Endothelial cell of umbilical vein (primary cell): ENCODE measurements around the gene MYO1F. TPM values are rescaled to one million over a fixed set of nuclear protein-coding genes. Genes with fewer than 3 reads are reported as not detected.

Source experiments
- BruUV-seq: library from RNA; stranded (reverse); fragments of 400-500 nt; replicated peaks from 2 replicates; lab custom pipeline; 2021; lab: Mats Ljungman, UMichigan
- CTCF ChIA-PET: fragments of 300-600, 350-600 bp; sonication (Branson Sonifier 250); formaldehyde crosslinking; loops from one replicate; lab custom pipeline; 2021; ENCODE audit warnings: antibody characterized with exemption, inconsistent platforms; lab: Charles Lee
- POLR2A ChIA-PET: fragments of 300-600, 350-600 bp; sonication (Branson Sonifier 250); formaldehyde crosslinking; loops from one replicate; lab custom pipeline; 2021; ENCODE audit warnings: antibody characterized with exemption, inconsistent platforms; lab: Charles Lee
- DNase-seq: peaks from one replicate; pipeline ENCODE4 v3.0.0-alpha.2; 2011; ENCODE audit warnings: low read depth, low spot score
- FAIRE-seq: peaks from 2 replicates; lab custom pipeline; 2011; peaks lifted over from hg19 to GRCh38; lab: Jason Lieb, UNC
- H2AFZ ChIP-seq: 2 replicates; pipeline ENCODE4 v1.6.0; 2012; ENCODE audit warnings: low read depth, low read length, control low read depth, inconsistent platforms
- H3K27ac ChIP-seq: 2 replicates; pipeline ENCODE4 v1.5.1; 2011; ENCODE audit warnings: low read depth, mild to moderate bottlenecking, control low read depth, low read length, moderate library complexity; ENCODE audit not compliant: insufficient read depth
- H3K27me3 ChIP-seq, 2 experiments: 2 replicates each; pipeline versions ENCODE4 v1.6.0 to v1.6.1; 2011; ENCODE audit warnings: low read length in 2 of 2, mixed read lengths in 1 of 2; ENCODE audit not compliant: control insufficient read depth in 2 of 2, insufficient read depth in 2 of 2
- H3K36me3 ChIP-seq, 2 experiments: 2 replicates in 1 of 2; 3 replicates in 1 of 2; pipeline ENCODE4 v1.5.1; 2011; ENCODE audit warnings: low read length in 2 of 2, mild to moderate bottlenecking in 1 of 2, moderate library complexity in 1 of 2; ENCODE audit not compliant: control insufficient read depth in 2 of 2, insufficient read depth in 2 of 2; ENCODE audit errors: extremely low read depth in 1 of 2
- H3K4me1 ChIP-seq: 3 replicates; pipeline ENCODE4 v1.5.1; 2011; ENCODE audit warnings: mild to moderate bottlenecking, low read length; ENCODE audit not compliant: control insufficient read depth, insufficient read depth; ENCODE audit errors: extremely low read depth
- H3K4me2 ChIP-seq: 2 replicates; pipeline ENCODE4 v1.6.1; 2011; ENCODE audit warnings: low read length, control low read depth, mixed read lengths; ENCODE audit not compliant: insufficient read depth
- H3K4me3 ChIP-seq, 3 experiments: fragments of 200-600 bp in 1 of 3; sonication (generic), shearing (Covaris generic) in 1 of 3; replicated peaks in 1 of 3; 2 replicates each; pipeline ENCODE4 v1.5.1; 2011 to 2016; ENCODE audit warnings: control low read depth in 3 of 3, low read length in 3 of 3, mild to moderate bottlenecking in 2 of 3, inconsistent platforms in 1 of 3, low read depth in 1 of 3, moderate library complexity in 1 of 3; ENCODE audit not compliant: insufficient read depth in 1 of 3
- H3K79me2 ChIP-seq: 2 replicates; pipeline ENCODE4 v1.6.0; 2012; ENCODE audit warnings: low read length, inconsistent platforms; ENCODE audit not compliant: control insufficient read depth, insufficient read depth
- H3K9ac ChIP-seq: replicated peaks from 2 replicates; pipeline ENCODE3; 2011; ENCODE audit warnings: low read length, control low read depth; ENCODE audit not compliant: insufficient read depth; ENCODE audit errors: extremely low read depth
- H3K9me1 ChIP-seq: replicated peaks from 3 replicates; pipeline ENCODE4 v1.6.0; 2011; ENCODE audit warnings: mild to moderate bottlenecking, low read length; ENCODE audit not compliant: control insufficient read depth, insufficient read depth; ENCODE audit errors: extremely low read depth
- H3K9me3 ChIP-seq: replicated peaks from 2 replicates; pipeline ENCODE4 v1.5.1; 2012; ENCODE audit warnings: low read length, inconsistent platforms; ENCODE audit not compliant: control insufficient read depth, insufficient read depth
- H4K20me1 ChIP-seq: replicated peaks from 2 replicates; pipeline ENCODE3; 2011; ENCODE audit warnings: mild to moderate bottlenecking, low read length; ENCODE audit not compliant: control insufficient read depth, insufficient read depth; ENCODE audit errors: extremely low read depth
- EZH2 ChIP-seq: IDR thresholded peaks from 2 replicates; pipeline ENCODE4 v1.6.1; 2012; ENCODE audit warnings: borderline replicate concordance, low read depth, mild to moderate bottlenecking, moderate library complexity, low read length, inconsistent platforms; ENCODE audit not compliant: severe bottlenecking
- FOS ChIP-seq: IDR thresholded peaks from 2 replicates; pipeline ENCODE4 v1.6.1; 2011; ENCODE audit warnings: mild to moderate bottlenecking, low read length, moderate library complexity, borderline replicate concordance; ENCODE audit not compliant: insufficient read depth
- GATA2 ChIP-seq: IDR thresholded peaks from 2 replicates; pipeline ENCODE4 v1.7.0; 2011; ENCODE audit warnings: low read depth, mild to moderate bottlenecking, moderate library complexity, mixed read lengths, low read length; ENCODE audit not compliant: insufficient read length, insufficient read depth
- JUN ChIP-seq: IDR thresholded peaks from 2 replicates; pipeline ENCODE4 v1.6.1; 2011; ENCODE audit warnings: borderline replicate concordance, low read depth; ENCODE audit not compliant: insufficient read length, insufficient read depth
- MYC ChIP-seq: IDR thresholded peaks from one replicate; pipeline ENCODE4 v1.6.1; 2011; ENCODE audit warnings: mild to moderate bottlenecking, low read depth, low read length
- POLR2A ChIP-seq: IDR thresholded peaks from 2 replicates; pipeline ENCODE4 v1.6.1; 2012; ENCODE audit warnings: low read depth, mild to moderate bottlenecking, control low read depth, low read length
- POLR2AphosphoS5 ChIP-seq: IDR thresholded peaks from 2 replicates; pipeline ENCODE4 v1.6.1; 2012; ENCODE audit warnings: low read depth, mild to moderate bottlenecking, control low read depth, low read length, moderate library complexity; ENCODE audit not compliant: insufficient read depth
- dilution Hi-C: fragments of 300-500 bp; cut with MboI; formaldehyde crosslinking; loops from one replicate; pipeline ENCODE4 v1.15.0; 2019; ENCODE audit warnings: low sequenced_read_pairs; ENCODE audit not compliant: extremely low pct_ligation_motif_present
- intact Hi-C: fragments of 100-400 bp; cut with micrococcal nuclease; formaldehyde crosslinking; loops from one replicate; pipeline ENCODE4 v1.10.0; 2022
- polyA plus RNA-seq, 4 experiments: library from polyadenylated mRNA; depleted of rRNA in 3 of 4; stranded (reverse) in 3 of 4; unstranded in 1 of 4; fragments of >200 nt; gene quantifications; 2 replicates each; pipeline versions ENCODE4 v1.2.1 to v1.2.3, GENCODE V29; 2011 to 2012; ENCODE audit warnings: missing spikeins in 1 of 4
- total RNA-seq: library from RNA; stranded (reverse); gene quantifications from 2 replicates; pipeline ENCODE4 v1.2.3, GENCODE V29; 2021
- TF ChIP-seq, protein P1 (sequence below), 2 donors: IDR thresholded peaks; 1 replicate in 1 of 2; 2 replicates in 1 of 2; pipeline ENCODE4 v1.5.1; 2011; ENCODE audit warnings: low read length in 2 of 2, mild to moderate bottlenecking in 2 of 2, moderate library complexity in 2 of 2, control low read depth in 1 of 2, inconsistent platforms in 1 of 2, low read depth in 1 of 2; ENCODE audit not compliant: insufficient read depth in 1 of 2; ENCODE audit errors: extremely low read depth in 1 of 2
- TF ChIP-seq, protein P2 (sequence below): IDR thresholded peaks from 2 replicates; pipeline ENCODE4 v1.6.1; 2011; ENCODE audit not compliant: insufficient read depth, insufficient read length

MYO1F gene
- total and polyA plus RNA-seq, 2 donors (not counting 3 experiments of a cell fraction or from before 2014, with no cell fraction given), result 0.22 to 0.39 TPM

DNA sequence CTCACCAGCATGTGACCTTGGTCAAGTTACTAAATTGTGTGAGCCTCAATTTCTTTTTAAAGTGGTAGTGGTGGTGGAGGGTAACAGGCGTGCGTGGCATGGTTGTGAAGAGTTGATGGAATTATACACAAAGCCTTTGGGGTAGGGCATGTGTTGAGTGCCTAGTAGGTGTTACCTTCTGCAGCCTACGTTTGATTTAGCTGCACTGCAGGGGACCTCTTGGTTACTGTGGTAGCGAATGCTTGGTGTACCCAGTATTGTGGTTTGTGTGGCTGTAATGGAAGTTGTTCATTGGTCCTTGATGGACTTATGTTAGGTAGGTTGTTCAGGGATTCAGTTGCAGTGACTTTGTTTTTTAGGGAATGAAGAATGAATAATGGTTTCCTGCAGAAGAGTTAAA lies 99.4 kb downstream of the MYO1F start:
- no peak overlapping the region for H3K4me3 ChIP-seq
- CTCF ChIA-PET, result interaction anchor here (0.6 to 1.2 kb wide), 2 partner anchors 65 to 141 kb away, joined by 3 read pairs; partner anchors contain the start of gene MARCHF2
- H3K9me1 ChIP-seq, result no peaks in the 10 kb centered on the region
- no peak for FAIRE-seq
- no peaks in the 10 kb centered on the region for H3K27me3 ChIP-seq
- peaks cover 5% of the 10 kb centered on the region for H4K20me1 ChIP-seq
- no peak overlapping the region for H2AFZ ChIP-seq
- no peak for TF ChIP-seq GATA2
- no peak for TF ChIP-seq MYC
- TF ChIP-seq POLR2A, result no peak
- TF ChIP-seq FOS, result no peak
- TF ChIP-seq, protein P1, sequence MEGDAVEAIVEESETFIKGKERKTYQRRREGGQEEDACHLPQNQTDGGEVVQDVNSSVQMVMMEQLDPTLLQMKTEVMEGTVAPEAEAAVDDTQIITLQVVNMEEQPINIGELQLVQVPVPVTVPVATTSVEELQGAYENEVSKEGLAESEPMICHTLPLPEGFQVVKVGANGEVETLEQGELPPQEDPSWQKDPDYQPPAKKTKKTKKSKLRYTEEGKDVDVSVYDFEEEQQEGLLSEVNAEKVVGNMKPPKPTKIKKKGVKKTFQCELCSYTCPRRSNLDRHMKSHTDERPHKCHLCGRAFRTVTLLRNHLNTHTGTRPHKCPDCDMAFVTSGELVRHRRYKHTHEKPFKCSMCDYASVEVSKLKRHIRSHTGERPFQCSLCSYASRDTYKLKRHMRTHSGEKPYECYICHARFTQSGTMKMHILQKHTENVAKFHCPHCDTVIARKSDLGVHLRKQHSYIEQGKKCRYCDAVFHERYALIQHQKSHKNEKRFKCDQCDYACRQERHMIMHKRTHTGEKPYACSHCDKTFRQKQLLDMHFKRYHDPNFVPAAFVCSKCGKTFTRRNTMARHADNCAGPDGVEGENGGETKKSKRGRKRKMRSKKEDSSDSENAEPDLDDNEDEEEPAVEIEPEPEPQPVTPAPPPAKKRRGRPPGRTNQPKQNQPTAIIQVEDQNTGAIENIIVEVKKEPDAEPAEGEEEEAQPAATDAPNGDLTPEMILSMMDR (IDR thresholded peaks at IDR 0.05; ENCODE audit: extremely low read depth in 1 of 2, insufficient read depth in 1 of 2, low read depth in 1 of 2, low read length in 2 of 2), result no peak
- TF ChIP-seq EZH2, result no peak
- TF ChIP-seq POLR2AphosphoS5, result no peak
- TF ChIP-seq, protein P2, sequence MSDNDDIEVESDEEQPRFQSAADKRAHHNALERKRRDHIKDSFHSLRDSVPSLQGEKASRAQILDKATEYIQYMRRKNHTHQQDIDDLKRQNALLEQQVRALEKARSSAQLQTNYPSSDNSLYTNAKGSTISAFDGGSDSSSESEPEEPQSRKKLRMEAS, result no peak
- no peak for TF ChIP-seq JUN
- intact Hi-C loops (no loop called here), dilution Hi-C loops (no loop called here)
- BruUV-seq, result no TSS peak
- no peak overlapping the region for H3K27ac ChIP-seq
- no peaks in the 10 kb centered on the region for H3K9me3 ChIP-seq
- no peak for DNase-seq
- H3K4me1 ChIP-seq, result no peaks in the 10 kb centered on the region
- H3K4me2 ChIP-seq, result no peak overlapping the region
- H3K79me2 ChIP-seq, result peaks cover 73% of the 10 kb centered on the region
- POLR2A ChIA-PET, result no interaction called here
- H3K9ac ChIP-seq, result no peak overlapping the region
- H3K36me3 ChIP-seq, result peaks cover 25 to 60% of the 10 kb centered on the region in 2 experiments
